Measurements from ENCODE around the gene RBM38.

Gene RBM38

DNA sequence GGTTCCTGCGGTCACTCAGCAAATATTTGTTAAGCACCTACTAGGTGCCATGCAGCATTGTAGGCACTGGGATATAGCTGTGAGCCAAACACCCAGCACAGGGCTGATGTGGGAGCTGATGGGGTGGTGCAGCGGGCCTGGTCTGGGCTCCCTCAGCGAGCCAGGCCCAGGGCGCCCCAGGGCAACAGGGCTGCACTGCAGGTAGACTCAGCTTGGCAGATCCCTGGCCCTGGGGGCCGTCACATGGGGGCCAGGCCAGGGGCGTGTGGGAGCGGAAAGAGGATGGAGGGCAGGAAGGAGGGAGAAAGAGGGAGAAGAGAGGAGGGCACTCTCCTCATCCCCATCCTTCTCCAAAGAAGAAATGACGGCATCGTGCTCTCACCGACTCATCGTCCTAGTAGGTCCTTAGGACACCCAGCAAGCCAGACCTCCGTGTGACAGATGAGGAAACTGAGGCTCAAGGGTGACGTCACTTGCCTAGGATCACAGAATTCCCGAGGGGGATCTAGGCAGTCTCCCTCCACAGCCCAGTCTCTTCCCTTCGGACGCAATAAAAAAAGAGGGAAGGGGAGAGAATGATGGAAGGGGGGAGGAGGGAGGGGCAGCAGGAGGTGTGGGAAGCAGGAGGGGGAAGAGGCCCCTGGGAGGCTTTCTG is 53.3 kb downstream of the RBM38 start:
- no peak for TF ChIP-seq CTCF (IDR thresholded peaks at IDR 0.05; ENCODE audit: borderline replicate concordance, control extremely low read depth, extremely low read depth, insufficient read depth, missing control alignments)
- DNase-seq (ENCODE audit: low spot score) = no peak
- in situ Hi-C loops (cut with MboI; ENCODE audit: low sequenced_read_pairs, unreplicated experiment) = no loop called here

DNA sequence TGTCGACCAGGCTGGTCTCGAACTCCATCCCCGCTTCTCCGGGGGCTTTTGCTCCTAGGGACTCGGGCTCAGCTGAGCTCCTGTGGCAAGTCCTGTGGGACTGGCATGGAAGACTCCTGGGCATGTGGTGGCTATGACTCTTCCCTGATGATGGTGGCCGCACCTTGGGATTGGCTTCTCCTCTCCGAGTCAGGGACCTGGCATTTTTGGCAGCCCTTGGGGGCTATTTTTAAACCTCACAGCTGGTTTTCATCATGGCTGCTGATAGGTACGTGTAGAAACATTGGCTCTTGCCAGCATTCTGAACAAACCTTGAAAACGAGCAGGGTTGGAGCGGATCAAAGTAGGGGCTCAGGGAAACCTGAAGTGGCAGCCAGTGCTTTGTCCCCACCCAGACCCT is 54.1 kb downstream of the RBM38 start:
- TF ChIP-seq CTCF (IDR thresholded peaks at IDR 0.05; ENCODE audit: borderline replicate concordance, control extremely low read depth, extremely low read depth, insufficient read depth, missing control alignments) = no peak
- DNase-seq (ENCODE audit: low spot score) = no peak
- in situ Hi-C loops (cut with MboI; ENCODE audit: low sequenced_read_pairs, unreplicated experiment) = no loop called here

- in situ Hi-C loops (cut with MboI; ENCODE audit: low sequenced_read_pairs, unreplicated experiment) = no loop called here
- no peak for DNase-seq (ENCODE audit: low spot score)
- no peak for TF ChIP-seq CTCF (IDR thresholded peaks at IDR 0.05; ENCODE audit: borderline replicate concordance, control extremely low read depth, extremely low read depth, insufficient read depth, missing control alignments)
Observed at GRCh38 chr20:57445774-57446173, 54.6 kb downstream of the RBM38 start.

GRCh38 chr20:57448764-57449354 is 57.7 kb downstream of the RBM38 start:
- TF ChIP-seq CTCF (IDR thresholded peaks at IDR 0.05; ENCODE audit: borderline replicate concordance, control extremely low read depth, extremely low read depth, insufficient read depth, missing control alignments) = no peak
- no peak for DNase-seq (ENCODE audit: low spot score)
- in situ Hi-C loops (cut with MboI; ENCODE audit: low sequenced_read_pairs, unreplicated experiment) = no loop called here

DNA sequence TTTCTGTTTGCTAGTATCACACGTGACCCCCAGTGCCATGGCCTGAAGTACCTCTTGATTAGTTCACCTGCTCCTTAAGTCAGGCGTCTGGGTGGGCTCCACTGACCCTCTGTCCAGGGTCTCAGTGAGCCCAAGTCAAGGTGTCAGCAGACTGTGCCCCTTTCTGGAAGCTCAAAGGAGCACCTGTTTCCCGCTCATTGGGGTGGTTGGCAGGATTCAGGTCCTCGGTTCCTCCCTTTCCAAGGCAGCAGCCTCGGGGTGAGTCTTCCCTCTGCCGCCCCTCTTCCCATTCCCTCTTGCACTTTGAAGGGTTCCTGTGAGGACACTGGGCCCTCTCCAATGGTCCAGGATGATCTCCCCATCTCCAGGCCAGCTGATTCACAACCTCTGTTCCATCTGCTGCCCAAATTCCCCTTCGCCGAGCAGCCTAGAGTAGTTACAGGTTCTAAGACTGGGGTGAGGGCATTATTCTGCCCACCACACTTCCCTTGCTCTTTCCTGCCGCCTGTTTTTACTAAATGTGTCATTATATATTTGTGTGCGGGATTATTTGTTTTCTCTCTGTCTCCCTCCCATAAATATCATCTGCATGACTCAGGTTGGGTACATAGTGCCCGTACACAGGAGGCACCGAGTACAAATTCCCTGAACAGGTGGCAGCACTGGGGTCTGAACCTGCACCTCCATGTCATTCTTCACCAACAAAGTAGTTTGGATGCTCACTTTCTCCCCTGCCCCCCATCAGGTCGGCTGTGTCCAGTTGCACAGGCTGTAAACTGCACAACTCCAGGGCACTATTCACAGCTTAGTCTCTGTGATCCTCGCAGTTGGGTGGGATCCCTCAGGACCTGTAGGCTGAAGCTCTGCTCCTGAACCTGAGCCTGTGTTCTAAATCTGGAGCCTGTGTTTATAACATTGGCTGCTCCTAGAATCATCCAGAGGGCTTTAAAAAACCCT is 58.5 kb downstream of the RBM38 start:
- no peak for DNase-seq (ENCODE audit: low spot score)
- in situ Hi-C loops (cut with MboI; ENCODE audit: low sequenced_read_pairs, unreplicated experiment) = no loop called here
- no peak for TF ChIP-seq CTCF (IDR thresholded peaks at IDR 0.05; ENCODE audit: borderline replicate concordance, control extremely low read depth, extremely low read depth, insufficient read depth, missing control alignments)

DNA sequence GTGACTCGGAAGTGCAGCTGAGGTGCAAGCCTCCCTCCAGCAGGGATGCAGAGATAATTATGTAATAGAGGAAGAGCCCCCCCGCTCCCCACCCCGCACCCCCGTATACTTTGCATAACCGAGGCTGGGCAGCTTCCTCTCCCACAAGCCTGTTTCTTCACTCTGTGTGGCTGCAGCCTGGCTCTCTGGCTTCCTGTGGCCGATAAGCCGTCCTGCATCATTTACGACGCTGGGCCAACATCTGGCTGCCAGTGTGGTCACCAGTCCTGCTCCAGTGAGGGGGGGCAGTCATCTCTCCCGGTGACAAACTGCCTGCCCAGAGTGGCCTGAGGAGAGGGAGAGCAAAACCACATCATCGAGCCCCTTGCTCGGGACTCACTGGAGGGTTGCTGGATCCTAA is 59.2 kb downstream of the RBM38 start:
- TF ChIP-seq CTCF (IDR thresholded peaks at IDR 0.05; ENCODE audit: borderline replicate concordance, control extremely low read depth, extremely low read depth, insufficient read depth, missing control alignments) = no peak
- in situ Hi-C loops (cut with MboI; ENCODE audit: low sequenced_read_pairs, unreplicated experiment) = no loop called here
- DNase-seq (ENCODE audit: low spot score) = peak; percentile 80

Measured in GM13976 (cell line).